HepG2 (cell line): Measurements from ENCODE around the gene LCN1. TPM values are rescaled to one million over a fixed set of nuclear protein-coding genes. Genes with fewer than 3 reads are reported as not detected.

ENCODE experiments used
- ATRX ChIP-seq: sonication (generic); formaldehyde crosslinking; IDR thresholded peaks from 2 replicates; pipeline ENCODE4 v1.4.0; 2020; ENCODE audit warnings: missing genetic modification reagents, borderline replicate concordance
- BHLHE40 ChIP-seq: IDR thresholded peaks from 2 replicates; pipeline ENCODE4 v1.6.1; 2011; ENCODE audit warnings: low read length, improper control_type of control experiment
- CCDC6 ChIP-seq: sonication (generic); formaldehyde crosslinking; IDR thresholded peaks from 2 replicates; pipeline ENCODE4 v1.8.1; 2022; ENCODE audit warnings: mild to moderate bottlenecking, missing genetic modification reagents, moderate library complexity
- CHCHD3 ChIP-seq: sonication (generic); formaldehyde crosslinking; IDR thresholded peaks from 2 replicates; pipeline ENCODE4 v1.8.0; 2022; ENCODE audit warnings: mild to moderate bottlenecking, missing genetic modification reagents, moderate library complexity
- GABPB1 ChIP-seq: IDR thresholded peaks from 2 replicates; pipeline ENCODE4 v1.6.1; 2016; ENCODE audit warnings: mild to moderate bottlenecking, missing genetic modification reagents, moderate library complexity, missing compliant biosample characterization
- GFI1 ChIP-seq: sonication (generic); formaldehyde crosslinking; IDR thresholded peaks from 2 replicates; pipeline ENCODE4 v1.5.0; 2020; ENCODE audit warnings: missing genetic modification reagents, mild to moderate bottlenecking, borderline replicate concordance
- GTF2F1 ChIP-seq: fragments of 150-350 bp; IDR thresholded peaks from 2 replicates; pipeline ENCODE4 v1.6.1; 2014; ENCODE audit warnings: low read length
- HCFC1 ChIP-seq: fragments of 150-350 bp; IDR thresholded peaks from 2 replicates; pipeline ENCODE4 v1.6.1; 2014; ENCODE audit warnings: low read depth, low read length
- IRX3 ChIP-seq: sonication (generic); formaldehyde crosslinking; IDR thresholded peaks from 2 replicates; pipeline ENCODE4 v1.8.1; 2023; ENCODE audit warnings: mild to moderate bottlenecking, low read depth, missing genetic modification reagents, borderline replicate concordance
- MED1 ChIP-seq: sonication (generic); formaldehyde crosslinking; IDR thresholded peaks from 2 replicates; pipeline ENCODE4 v1.4.0; 2020; ENCODE audit warnings: missing genetic modification reagents
- PAF1 ChIP-seq: IDR thresholded peaks from 2 replicates; pipeline ENCODE4 v1.6.1; 2016; ENCODE audit warnings: missing genetic modification reagents, missing compliant biosample characterization
- PHF8 ChIP-seq: sonication (generic); formaldehyde crosslinking; IDR thresholded peaks from 2 replicates; pipeline ENCODE4 v1.5.0; 2020; ENCODE audit warnings: missing genetic modification reagents
- PLRG1 ChIP-seq: fragments of 450-650 bp; conservative IDR thresholded peaks from 2 replicates; pipeline ENCODE4 v1.6.1; 2016
- TEAD3 ChIP-seq: optimal IDR thresholded peaks from 2 replicates; pipeline ENCODE3; 2016; ENCODE audit warnings: borderline replicate concordance
- ZFP37 ChIP-seq: sonication (generic); formaldehyde crosslinking; IDR thresholded peaks from 2 replicates; pipeline ENCODE4 v1.4.0; 2020; ENCODE audit warnings: missing genetic modification reagents, borderline replicate concordance
- ZNF205 ChIP-seq: IDR thresholded peaks from 2 replicates; pipeline ENCODE4 v1.6.1; 2018; ENCODE audit warnings: missing biosample characterization, missing genetic modification reagents
- ZNF274 ChIP-seq: sonication (generic); formaldehyde crosslinking; IDR thresholded peaks from 2 replicates; pipeline ENCODE4 v1.5.1; 2020; ENCODE audit warnings: mild to moderate bottlenecking, missing genetic modification reagents
- ZNF333 ChIP-seq: sonication (generic); formaldehyde crosslinking; IDR thresholded peaks from 2 replicates; pipeline ENCODE4 v1.4.0; 2020; ENCODE audit warnings: mild to moderate bottlenecking, missing genetic modification reagents, borderline replicate concordance
- ZNF543 ChIP-seq: sonication (generic); formaldehyde crosslinking; IDR thresholded peaks from 2 replicates; pipeline ENCODE4 v1.4.0; 2020; ENCODE audit warnings: mild to moderate bottlenecking, missing genetic modification reagents
- polyA plus RNA-seq, 8 experiments: library from polyadenylated mRNA; depleted of rRNA in 3 of 8; stranded (reverse) in 7 of 8; unstranded in 1 of 8; fragments of >200 nt; fragmentation: Illumina TruSeq in 4 of 8; extraction: Trizol in 4 of 8; gene quantifications; 2 replicates each; pipeline versions ENCODE4 v1.2.1 to v1.2.3, GENCODE V29; 2011 to 2016; ENCODE audit warnings: low read depth in 4 of 8, missing spikeins in 1 of 8, mixed read lengths in 1 of 8; ENCODE audit not compliant: insufficient read depth in 1 of 8
- total RNA-seq, 5 experiments: library from RNA; depleted of rRNA; stranded (reverse); fragments of >200 nt; fragmentation: Illumina TruSeq; extraction: Trizol; gene quantifications; 2 replicates each; pipeline ENCODE4 v1.2.3, GENCODE V29; 2016; ENCODE audit warnings: low read depth in 1 of 5
- TF ChIP-seq, protein P1 (sequence below): fragments of 450-650 bp; IDR thresholded peaks from 2 replicates; pipeline ENCODE4 v1.6.1; 2017
- TF ChIP-seq, protein P2 (sequence below): sonication (generic); formaldehyde crosslinking; conservative IDR thresholded peaks from 2 replicates; pipeline ENCODE4 v1.4.0; 2020; ENCODE audit warnings: missing genetic modification reagents
- TF ChIP-seq, protein P3 (sequence below): sonication (generic); formaldehyde crosslinking; IDR thresholded peaks from 2 replicates; pipeline ENCODE4 v1.9.0; 2022; ENCODE audit warnings: missing genetic modification reagents, mild to moderate bottlenecking, borderline replicate concordance
- TF ChIP-seq, protein P4 (sequence below): IDR thresholded peaks from 2 replicates; pipeline ENCODE4 v1.6.1; 2016; ENCODE audit warnings: missing genetic modification reagents, missing compliant biosample characterization

Gene LCN1
- total and polyA plus RNA-seq, 2 of the 13 experiments (the other 11 are each of a cell fraction or from before 2014, with no cell fraction given): not detected

DNA sequence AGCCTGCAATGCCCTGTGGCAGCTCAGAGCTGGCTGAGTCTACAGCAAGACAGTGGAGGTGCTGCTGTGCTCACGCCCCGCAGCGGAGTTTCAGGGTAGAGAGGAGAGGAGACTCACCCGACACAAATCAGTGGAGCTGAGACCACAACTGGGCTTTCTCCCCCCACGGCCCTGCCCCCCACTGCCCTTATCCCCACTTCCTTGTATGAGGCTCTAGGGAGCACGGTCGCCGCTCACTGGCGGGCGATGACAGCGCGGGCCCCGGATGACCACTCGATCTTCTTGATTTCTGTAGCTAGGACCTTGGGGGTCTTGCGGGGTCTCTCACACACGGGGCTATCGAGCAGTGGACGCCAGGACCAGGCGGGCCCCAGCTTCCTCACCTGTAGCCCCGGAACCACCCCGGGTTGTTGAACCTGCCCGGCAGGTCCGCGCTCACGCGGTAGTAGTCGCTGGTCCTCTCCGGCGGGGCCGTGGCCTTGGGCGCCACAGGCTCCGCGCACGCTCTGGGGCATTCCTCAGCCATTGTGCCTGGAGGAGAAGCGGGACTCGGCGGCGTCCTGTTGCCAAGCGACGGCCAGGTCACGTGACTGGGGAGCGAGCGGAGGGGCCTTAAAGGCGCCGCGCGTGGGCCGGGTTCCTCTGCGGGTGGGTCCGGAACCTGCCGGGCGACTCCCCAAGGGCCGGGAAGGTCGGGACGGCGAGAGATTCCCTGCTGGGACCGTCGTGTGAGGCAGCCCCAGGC lies 21.7 kb upstream of the LCN1 start (continued):
- TF ChIP-seq, protein P1, sequence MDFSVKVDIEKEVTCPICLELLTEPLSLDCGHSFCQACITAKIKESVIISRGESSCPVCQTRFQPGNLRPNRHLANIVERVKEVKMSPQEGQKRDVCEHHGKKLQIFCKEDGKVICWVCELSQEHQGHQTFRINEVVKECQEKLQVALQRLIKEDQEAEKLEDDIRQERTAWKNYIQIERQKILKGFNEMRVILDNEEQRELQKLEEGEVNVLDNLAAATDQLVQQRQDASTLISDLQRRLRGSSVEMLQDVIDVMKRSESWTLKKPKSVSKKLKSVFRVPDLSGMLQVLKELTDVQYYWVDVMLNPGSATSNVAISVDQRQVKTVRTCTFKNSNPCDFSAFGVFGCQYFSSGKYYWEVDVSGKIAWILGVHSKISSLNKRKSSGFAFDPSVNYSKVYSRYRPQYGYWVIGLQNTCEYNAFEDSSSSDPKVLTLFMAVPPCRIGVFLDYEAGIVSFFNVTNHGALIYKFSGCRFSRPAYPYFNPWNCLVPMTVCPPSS: no peak
- TF ChIP-seq HCFC1: peak; percentile 46; the same call in 1 of the 2 replicates
- TF ChIP-seq ATRX (CRISPR knock-in tag): no peak
- peak; percentile 74; the same call in 1 of the 2 replicates for TF ChIP-seq ZNF543 (CRISPR knock-in tag)
- TF ChIP-seq ZFP37: no peak
- peak; percentile 92 for TF ChIP-seq BHLHE40
- peak; percentile 69 for TF ChIP-seq TEAD3
- TF ChIP-seq MED1 (CRISPR knock-in tag): 0 out of 2 replicates have a peak, but pooled peaks have one; percentile 17
- TF ChIP-seq PHF8 (CRISPR knock-in tag): peak; percentile 31; the same call in 1 of the 2 replicates
- TF ChIP-seq IRX3 (CRISPR knock-in tag): 0 out of 2 replicates have a peak, but pooled peaks have one; percentile 43
- no peak for TF ChIP-seq PAF1 (CRISPR knock-in tag)
- TF ChIP-seq, protein P2, sequence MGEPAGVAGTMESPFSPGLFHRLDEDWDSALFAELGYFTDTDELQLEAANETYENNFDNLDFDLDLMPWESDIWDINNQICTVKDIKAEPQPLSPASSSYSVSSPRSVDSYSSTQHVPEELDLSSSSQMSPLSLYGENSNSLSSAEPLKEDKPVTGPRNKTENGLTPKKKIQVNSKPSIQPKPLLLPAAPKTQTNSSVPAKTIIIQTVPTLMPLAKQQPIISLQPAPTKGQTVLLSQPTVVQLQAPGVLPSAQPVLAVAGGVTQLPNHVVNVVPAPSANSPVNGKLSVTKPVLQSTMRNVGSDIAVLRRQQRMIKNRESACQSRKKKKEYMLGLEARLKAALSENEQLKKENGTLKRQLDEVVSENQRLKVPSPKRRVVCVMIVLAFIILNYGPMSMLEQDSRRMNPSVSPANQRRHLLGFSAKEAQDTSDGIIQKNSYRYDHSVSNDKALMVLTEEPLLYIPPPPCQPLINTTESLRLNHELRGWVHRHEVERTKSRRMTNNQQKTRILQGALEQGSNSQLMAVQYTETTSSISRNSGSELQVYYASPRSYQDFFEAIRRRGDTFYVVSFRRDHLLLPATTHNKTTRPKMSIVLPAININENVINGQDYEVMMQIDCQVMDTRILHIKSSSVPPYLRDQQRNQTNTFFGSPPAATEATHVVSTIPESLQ (CRISPR knock-in tag): no peak
- 0 out of 2 replicates have a peak, but pooled peaks have one; percentile 45 for TF ChIP-seq ZNF274 (CRISPR knock-in tag)
- TF ChIP-seq, protein P3, sequence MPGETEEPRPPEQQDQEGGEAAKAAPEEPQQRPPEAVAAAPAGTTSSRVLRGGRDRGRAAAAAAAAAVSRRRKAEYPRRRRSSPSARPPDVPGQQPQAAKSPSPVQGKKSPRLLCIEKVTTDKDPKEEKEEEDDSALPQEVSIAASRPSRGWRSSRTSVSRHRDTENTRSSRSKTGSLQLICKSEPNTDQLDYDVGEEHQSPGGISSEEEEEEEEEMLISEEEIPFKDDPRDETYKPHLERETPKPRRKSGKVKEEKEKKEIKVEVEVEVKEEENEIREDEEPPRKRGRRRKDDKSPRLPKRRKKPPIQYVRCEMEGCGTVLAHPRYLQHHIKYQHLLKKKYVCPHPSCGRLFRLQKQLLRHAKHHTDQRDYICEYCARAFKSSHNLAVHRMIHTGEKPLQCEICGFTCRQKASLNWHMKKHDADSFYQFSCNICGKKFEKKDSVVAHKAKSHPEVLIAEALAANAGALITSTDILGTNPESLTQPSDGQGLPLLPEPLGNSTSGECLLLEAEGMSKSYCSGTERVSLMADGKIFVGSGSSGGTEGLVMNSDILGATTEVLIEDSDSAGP (CRISPR knock-in tag): peak; percentile 100
- no peak for TF ChIP-seq CHCHD3 (CRISPR knock-in tag)
- 0 out of 2 replicates have a peak, but pooled peaks have one; percentile 33 for TF ChIP-seq ZNF205
- TF ChIP-seq CCDC6 (CRISPR knock-in tag): peak; percentile 70; the same call in 1 of the 2 replicates
- TF ChIP-seq ZNF333: peak; percentile 5; the same call in 1 of the 2 replicates
- peak; percentile 84 for TF ChIP-seq GTF2F1
- TF ChIP-seq, protein P4, sequence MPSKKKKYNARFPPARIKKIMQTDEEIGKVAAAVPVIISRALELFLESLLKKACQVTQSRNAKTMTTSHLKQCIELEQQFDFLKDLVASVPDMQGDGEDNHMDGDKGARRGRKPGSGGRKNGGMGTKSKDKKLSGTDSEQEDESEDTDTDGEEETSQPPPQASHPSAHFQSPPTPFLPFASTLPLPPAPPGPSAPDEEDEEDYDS (CRISPR knock-in tag): no peak
- TF ChIP-seq GABPB1 (CRISPR knock-in tag): peak; percentile 55; the same call in 1 of the 2 replicates
- no peak for TF ChIP-seq PLRG1
- TF ChIP-seq GFI1 (CRISPR knock-in tag): peak; percentile 27; the same call in 1 of the 2 replicates
